GM12872 (cell line): Measurements from ENCODE around the gene RPS6KA1.

ENCODE experiments used
- TF ChIP-seq, protein P1 (sequence below): IDR thresholded peaks from 3 replicates; pipeline ENCODE4 v1.5.1; 2011; ENCODE audit warnings: low read depth, mild to moderate bottlenecking, low read length, moderate library complexity; ENCODE audit not compliant: insufficient read depth

RPS6KA1 gene

DNA sequence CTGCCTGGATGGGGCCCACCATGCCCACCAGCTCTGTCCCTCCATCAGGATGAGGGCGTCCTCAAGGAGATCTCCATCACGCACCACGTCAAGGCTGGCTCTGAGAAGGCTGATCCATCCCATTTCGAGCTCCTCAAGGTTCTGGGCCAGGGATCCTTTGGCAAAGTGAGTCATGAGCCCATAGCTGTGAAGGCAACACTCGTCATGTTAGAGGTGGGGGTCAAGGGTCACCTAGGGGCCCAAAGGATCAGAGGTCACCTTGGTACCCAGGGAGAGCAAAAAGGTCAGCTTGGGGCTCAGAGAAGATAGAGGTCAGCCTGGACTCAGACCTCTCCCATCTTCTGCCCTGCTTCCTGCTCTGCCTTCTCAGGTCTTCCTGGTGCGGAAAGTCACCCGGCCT is 17.3 kb downstream of the RPS6KA1 start:
- TF ChIP-seq, protein P1, sequence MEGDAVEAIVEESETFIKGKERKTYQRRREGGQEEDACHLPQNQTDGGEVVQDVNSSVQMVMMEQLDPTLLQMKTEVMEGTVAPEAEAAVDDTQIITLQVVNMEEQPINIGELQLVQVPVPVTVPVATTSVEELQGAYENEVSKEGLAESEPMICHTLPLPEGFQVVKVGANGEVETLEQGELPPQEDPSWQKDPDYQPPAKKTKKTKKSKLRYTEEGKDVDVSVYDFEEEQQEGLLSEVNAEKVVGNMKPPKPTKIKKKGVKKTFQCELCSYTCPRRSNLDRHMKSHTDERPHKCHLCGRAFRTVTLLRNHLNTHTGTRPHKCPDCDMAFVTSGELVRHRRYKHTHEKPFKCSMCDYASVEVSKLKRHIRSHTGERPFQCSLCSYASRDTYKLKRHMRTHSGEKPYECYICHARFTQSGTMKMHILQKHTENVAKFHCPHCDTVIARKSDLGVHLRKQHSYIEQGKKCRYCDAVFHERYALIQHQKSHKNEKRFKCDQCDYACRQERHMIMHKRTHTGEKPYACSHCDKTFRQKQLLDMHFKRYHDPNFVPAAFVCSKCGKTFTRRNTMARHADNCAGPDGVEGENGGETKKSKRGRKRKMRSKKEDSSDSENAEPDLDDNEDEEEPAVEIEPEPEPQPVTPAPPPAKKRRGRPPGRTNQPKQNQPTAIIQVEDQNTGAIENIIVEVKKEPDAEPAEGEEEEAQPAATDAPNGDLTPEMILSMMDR = no peak

DNA sequence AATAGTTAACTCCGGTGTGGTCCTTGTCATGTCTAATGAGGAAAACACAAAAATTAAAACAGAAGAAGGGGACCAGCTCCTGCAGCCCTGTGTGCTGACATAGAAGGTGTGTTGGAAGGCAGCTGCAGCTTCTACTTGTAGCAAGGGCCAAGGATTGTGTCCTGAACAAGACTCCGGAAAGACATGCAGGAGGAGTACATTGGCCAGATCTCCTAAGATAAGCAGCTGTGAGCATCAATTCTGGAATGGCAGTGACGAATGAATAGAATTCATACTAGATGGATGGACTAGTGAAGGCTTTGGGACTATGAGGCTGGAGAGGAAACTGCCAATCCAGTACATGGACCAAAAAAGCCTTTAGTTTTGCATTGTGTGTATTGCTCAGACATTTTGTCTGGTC is 19.3 kb downstream of the RPS6KA1 start:
- TF ChIP-seq, protein P1 = no peak

DNA sequence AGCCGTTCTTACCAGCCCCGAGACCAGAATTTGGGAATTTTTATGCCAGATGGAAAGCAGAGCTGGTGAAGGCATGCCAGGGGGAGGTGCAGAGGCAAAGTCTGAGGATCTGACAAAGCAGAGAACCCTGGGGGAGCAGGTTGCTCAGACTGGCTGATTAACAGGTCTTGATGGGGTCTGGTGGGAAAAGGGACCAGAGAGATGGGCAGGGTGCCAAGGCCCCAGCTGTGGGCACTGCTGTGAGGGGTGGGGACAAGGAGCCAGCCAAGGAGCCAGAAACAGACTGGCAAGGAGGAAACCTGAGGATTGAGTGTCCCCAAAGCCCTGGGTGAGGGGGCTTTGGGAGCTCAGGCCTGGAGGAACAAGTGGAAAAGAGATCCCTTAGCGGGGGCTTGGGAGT is 21.4 kb downstream of the RPS6KA1 start:
- TF ChIP-seq, protein P1 = no peak

DNA sequence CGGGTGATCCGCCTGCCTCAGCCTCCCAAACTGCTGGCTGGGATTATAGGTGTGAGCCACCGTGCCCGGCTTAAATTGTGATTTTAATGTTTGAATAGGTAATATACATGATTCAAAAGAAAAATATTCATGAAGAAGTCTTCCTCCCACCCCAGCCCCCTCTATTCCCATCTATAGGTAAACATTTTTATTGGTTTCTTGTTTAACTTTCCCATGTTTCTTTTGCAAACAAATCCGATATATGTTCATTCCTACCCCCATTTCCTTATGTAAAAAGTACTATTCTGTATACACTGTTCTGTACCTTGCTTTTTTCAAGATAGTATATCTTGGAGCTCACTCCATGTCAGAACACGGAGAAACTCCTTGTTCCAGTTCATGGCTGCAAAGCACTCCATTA is 23.2 kb downstream of the RPS6KA1 start:
- TF ChIP-seq, protein P1 = no peak

DNA sequence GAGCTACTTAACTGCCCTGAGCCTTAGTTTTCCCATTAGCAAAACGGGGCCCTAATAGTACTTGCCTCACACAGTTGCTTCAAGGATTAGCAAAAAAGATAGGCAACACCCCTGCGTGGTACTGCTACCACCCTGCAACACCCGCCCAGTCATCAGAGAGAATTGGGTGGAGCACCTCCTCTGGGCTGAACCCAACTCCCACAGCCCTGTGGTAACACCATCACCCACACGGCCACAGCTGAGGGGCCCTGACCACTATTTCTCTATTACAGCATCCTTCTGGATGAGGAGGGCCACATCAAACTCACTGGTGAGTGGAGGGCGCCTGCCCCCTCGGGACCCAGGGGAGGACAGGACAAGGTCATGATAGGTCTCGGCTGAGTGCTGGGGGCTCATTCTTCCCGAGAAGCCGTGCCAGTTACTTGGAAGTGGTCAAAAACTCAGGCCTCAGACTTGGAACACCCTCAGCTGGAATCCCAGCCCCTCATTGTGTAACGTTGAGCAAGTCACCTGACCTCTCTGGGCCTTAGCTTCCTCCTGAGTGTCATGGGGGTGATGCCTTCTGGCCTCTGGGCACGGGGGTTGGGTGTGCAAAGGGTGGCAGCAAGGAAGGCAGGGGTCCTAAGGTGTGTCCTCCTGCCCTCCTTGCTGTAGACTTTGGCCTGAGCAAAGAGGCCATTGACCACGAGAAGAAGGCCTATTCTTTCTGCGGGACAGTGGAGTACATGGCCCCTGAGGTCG is 24.6 kb downstream of the RPS6KA1 start:
- TF ChIP-seq, protein P1 = no peak

DNA sequence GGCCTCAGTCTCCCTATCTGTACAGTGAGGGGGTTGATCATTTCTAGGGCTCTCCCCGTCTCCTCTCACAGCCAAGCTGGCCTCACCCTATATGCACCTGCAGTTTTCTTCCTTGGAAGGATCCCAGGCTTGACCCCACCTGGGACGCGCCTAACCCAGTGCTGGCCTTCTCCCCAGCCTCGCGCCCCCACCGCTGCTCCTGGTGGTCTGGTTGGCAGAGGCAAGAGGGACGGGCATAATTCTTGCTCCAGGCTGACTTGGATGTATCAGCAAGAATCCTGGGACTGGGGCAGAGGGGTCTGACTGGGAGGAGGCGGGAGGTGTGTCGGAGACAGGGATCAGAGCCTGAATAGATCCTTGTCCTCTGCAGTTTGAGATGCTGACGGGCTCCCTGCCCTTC is 25.2 kb downstream of the RPS6KA1 start:
- TF ChIP-seq, protein P1 = no peak

DNA sequence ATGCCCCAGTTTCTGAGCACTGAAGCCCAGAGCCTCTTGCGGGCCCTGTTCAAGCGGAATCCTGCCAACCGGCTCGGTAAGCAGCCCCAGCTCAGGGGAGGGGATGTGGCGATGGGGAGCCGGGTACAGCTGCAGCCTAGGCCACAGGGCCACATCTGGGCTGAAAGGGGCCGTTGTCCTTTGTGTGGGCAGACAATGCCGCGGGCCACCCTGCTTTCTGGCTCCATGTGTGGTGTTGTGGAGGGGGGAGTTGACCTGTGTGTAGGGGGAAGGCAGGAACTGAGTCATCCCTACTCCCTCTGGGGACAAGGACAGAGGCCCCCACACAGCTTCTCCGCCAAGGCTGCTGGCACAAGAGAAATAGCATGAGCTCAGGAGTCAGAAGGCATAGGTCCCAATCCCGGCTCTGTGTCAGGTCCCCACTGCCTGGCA is 26.0 kb downstream of the RPS6KA1 start:
- TF ChIP-seq, protein P1 = no peak
